Loucy (cell line): Measurements from ENCODE around the gene CCDC33.
A peak's percentile ranks its signal among the peaks of the same experiment; 100 is the strongest.

Experiments used
- H2AFZ ChIP-seq: fragments of 200-600 bp; sonication (generic); 2 replicates; pipeline ENCODE4 v1.6.0; 2016; ENCODE audit warnings: antibody characterized with exemption, mild to moderate bottlenecking, low read length, moderate library complexity
- H3F3A ChIP-seq: fragments of 200-600 bp; 2 replicates; pipeline ENCODE4 v1.6.0; 2016; ENCODE audit warnings: antibody characterized with exemption, low read depth, mild to moderate bottlenecking
- H3K27me3 ChIP-seq: fragments of 200-600 bp; sonication (generic); 2 replicates; pipeline ENCODE4 v1.6.1; 2014; ENCODE audit warnings: low read length, mild to moderate bottlenecking; ENCODE audit not compliant: insufficient read depth, poor library complexity, severe bottlenecking
- H3K36me3 ChIP-seq: fragments of 200-600 bp; sonication (generic); 2 replicates; pipeline ENCODE4 v1.6.1; 2016; ENCODE audit warnings: low read length; ENCODE audit not compliant: insufficient read depth
- H3K4me1 ChIP-seq: fragments of 200-600 bp; sonication (generic); 2 replicates; pipeline ENCODE4 v1.5.1; 2014; ENCODE audit warnings: low read length, mild to moderate bottlenecking; ENCODE audit not compliant: insufficient read depth, poor library complexity, severe bottlenecking
- H3K4me2 ChIP-seq: fragments of 200-600 bp; sonication (generic); 2 replicates; pipeline ENCODE4 v1.6.0; 2014; ENCODE audit warnings: antibody characterized with exemption, low read length, low read depth, mild to moderate bottlenecking; ENCODE audit not compliant: poor library complexity, severe bottlenecking
- H3K4me3 ChIP-seq: fragments of 200-600 bp; sonication (generic); 2 replicates; pipeline ENCODE4 v1.5.1; 2014; ENCODE audit warnings: low read length, mild to moderate bottlenecking, mixed read lengths; ENCODE audit not compliant: poor library complexity, severe bottlenecking
- H3K79me2 ChIP-seq: fragments of 200-600 bp; sonication (generic); 2 replicates; pipeline ENCODE4 v1.6.1; 2014; ENCODE audit warnings: low read length; ENCODE audit not compliant: insufficient read depth
- H3K9ac ChIP-seq: fragments of 200-600 bp; sonication (generic); 2 replicates; pipeline ENCODE4 v1.6.0; 2014; ENCODE audit warnings: mild to moderate bottlenecking, low read depth, low read length, moderate library complexity; ENCODE audit not compliant: poor library complexity, severe bottlenecking
- H3K9me2 ChIP-seq: fragments of 200-600 bp; sonication (generic); replicated peaks from 2 replicates; pipeline ENCODE4 v1.6.1; 2016; ENCODE audit warnings: low read depth, low read length, mixed read lengths
- H3K9me3 ChIP-seq: fragments of 200-600 bp; sonication (generic); 2 replicates; pipeline ENCODE4 v1.6.1; 2014; ENCODE audit warnings: mild to moderate bottlenecking, antibody characterized with exemption, low read length, low read depth; ENCODE audit not compliant: insufficient read depth
- H4K20me1 ChIP-seq: fragments of 200-600 bp; sonication (generic); 2 replicates; pipeline ENCODE4 v1.6.0; 2014; ENCODE audit warnings: antibody characterized with exemption, low read length, mild to moderate bottlenecking; ENCODE audit not compliant: insufficient read depth, poor library complexity, severe bottlenecking
- EZH2phosphoT487 ChIP-seq: fragments of 200-600 bp; IDR thresholded peaks from 2 replicates; pipeline ENCODE4 v1.6.1; 2018; ENCODE audit warnings: antibody characterized with exemption, mild to moderate bottlenecking, moderate library complexity, borderline replicate concordance
- TF ChIP-seq, protein P1 (sequence below): fragments of 200-600 bp; sonication (generic); conservative IDR thresholded peaks from 2 replicates; pipeline ENCODE4 v1.5.1; 2014; ENCODE audit warnings: mild to moderate bottlenecking, antibody characterized with exemption, low read length

The CCDC33 gene

DNA sequence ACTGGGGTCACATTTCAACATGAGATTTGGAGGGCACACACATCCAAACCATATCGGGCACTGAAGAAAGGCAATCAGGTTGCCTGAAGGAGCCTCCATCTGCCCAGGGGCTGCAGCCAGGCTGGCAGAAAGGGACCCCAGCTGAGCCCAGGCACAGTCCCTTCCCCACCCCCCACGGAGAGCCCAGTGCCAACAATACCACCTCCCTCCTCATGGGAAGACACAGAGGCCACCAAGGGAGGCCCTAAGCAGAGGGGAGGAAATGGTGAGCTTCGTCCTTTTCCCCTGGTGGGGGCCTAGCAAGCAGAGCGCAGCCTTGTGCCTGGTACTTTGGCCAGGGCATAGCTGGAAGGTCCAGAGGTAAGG, 30.6 kb upstream of the CCDC33 start:
- no peaks in the 10 kb centered on the region for H3K27me3 ChIP-seq
- H3K79me2 ChIP-seq, result peaks cover 93% of the 10 kb centered on the region
- peak overlapping the region; percentile 90 for H3K9ac ChIP-seq
- no peaks in the 10 kb centered on the region for H3K9me3 ChIP-seq
- H3K4me3 ChIP-seq, result peak overlapping the region; percentile 75
- H3K4me2 ChIP-seq, result peak overlapping the region; percentile 91
- peaks cover 88% of the 10 kb centered on the region for H3K4me1 ChIP-seq
- TF ChIP-seq, protein P1, sequence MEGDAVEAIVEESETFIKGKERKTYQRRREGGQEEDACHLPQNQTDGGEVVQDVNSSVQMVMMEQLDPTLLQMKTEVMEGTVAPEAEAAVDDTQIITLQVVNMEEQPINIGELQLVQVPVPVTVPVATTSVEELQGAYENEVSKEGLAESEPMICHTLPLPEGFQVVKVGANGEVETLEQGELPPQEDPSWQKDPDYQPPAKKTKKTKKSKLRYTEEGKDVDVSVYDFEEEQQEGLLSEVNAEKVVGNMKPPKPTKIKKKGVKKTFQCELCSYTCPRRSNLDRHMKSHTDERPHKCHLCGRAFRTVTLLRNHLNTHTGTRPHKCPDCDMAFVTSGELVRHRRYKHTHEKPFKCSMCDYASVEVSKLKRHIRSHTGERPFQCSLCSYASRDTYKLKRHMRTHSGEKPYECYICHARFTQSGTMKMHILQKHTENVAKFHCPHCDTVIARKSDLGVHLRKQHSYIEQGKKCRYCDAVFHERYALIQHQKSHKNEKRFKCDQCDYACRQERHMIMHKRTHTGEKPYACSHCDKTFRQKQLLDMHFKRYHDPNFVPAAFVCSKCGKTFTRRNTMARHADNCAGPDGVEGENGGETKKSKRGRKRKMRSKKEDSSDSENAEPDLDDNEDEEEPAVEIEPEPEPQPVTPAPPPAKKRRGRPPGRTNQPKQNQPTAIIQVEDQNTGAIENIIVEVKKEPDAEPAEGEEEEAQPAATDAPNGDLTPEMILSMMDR, result no peak
- TF ChIP-seq EZH2phosphoT487, result no peak
- peaks cover 14% of the 10 kb centered on the region for H4K20me1 ChIP-seq
- no peak overlapping the region for H2AFZ ChIP-seq
- no peaks in the 10 kb centered on the region for H3K9me2 ChIP-seq
- peaks cover 7% of the 10 kb centered on the region for H3F3A ChIP-seq
- H3K36me3 ChIP-seq, result peaks cover 10% of the 10 kb centered on the region; the same call in 1 of the 2 replicates

DNA sequence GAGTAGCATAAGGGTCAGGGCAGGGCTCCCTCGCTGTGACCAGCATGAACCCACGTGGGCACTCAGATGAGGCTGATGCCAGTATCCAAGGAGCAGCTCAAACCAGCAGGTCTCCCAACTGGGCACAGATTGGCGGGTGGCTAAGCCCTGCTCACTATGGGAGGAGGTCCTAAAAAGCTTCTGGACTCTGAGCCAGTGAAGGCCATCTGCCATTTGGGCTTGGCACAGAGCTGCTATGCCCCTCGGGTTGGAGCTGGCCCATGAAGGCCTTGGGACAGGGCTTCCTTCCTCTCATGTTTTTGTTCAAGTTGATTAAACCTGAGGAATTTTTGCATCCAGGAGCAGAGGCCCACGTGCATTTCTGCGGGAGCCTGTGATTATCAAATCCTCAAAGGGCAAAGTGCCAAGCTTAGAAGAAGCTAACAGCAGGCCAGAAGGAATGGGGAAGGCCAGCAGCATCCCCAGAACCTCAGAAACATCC, 29.3 kb upstream of the CCDC33 start:
- peaks cover 87% of the 10 kb centered on the region for H3K79me2 ChIP-seq

DNA sequence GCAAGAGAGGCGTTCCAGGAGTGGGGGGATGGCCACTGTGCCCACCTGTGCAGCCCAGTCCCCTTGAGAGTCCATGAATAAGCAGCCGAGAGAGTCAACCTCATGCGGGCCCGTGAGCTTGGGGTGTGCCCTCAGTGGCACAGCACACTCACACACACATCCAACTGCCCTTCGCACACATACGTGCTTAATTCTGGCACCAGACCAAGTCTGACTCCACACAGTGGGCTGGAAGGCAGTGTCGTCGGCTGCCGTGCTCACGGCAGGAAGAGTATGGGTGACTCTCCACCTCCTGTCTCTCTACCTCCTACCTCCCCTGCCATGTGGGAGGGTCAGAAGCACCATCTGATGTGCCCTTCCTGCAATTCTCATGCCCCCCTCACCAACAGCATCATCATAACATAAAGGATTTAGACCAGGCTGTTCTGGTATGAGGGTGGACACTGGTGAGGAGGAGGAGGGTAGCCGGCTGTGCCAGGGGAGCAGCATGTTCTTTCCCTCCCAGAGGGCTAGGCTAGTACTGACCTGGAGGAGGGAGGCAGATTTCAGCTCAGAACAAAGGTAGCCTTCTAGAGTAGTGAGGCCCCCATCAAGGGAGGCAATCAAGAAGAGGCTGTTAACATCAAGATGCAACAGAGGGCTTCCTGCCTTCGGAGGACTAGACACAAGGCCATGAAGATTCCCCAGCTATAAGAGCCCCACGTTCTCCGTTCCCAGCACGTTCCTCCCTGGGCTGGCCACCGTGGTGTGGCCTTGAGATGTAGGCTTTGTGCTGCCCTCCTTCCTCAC, 28.3 kb upstream of the CCDC33 start:
- Histone ChIP-seq H3K9me3 (no peaks in the 10 kb centered on the region), H3K4me3 (peak overlapping the region; percentile 75), H3K4me1 (peaks cover 84% of the 10 kb centered on the region), H3F3A (peaks cover 7% of the 10 kb centered on the region), H3K9me2 (no peaks in the 10 kb centered on the region), H3K36me3 (no peaks in the 10 kb centered on the region), H3K27me3 (no peaks in the 10 kb centered on the region), H3K9ac (peak overlapping the region; percentile 90), H4K20me1 (peaks cover 2% of the 10 kb centered on the region), H3K4me2 (peak overlapping the region; percentile 91), H3K79me2 (peaks cover 77% of the 10 kb centered on the region), H2AFZ (no peak overlapping the region)
- TF ChIP-seq, protein P1, result no peak
- TF ChIP-seq EZH2phosphoT487, result no peak

More for the DNA sequence above, 29.3 kb upstream of the CCDC33 start:
- Histone ChIP-seq H3K4me3 (peak overlapping the region; percentile 75), H3K9ac (peak overlapping the region; percentile 90), H3K9me2 (no peaks in the 10 kb centered on the region), H3F3A (peaks cover 7% of the 10 kb centered on the region), H3K4me2 (peak overlapping the region; percentile 91), H3K4me1 (peaks cover 84% of the 10 kb centered on the region), H2AFZ (no peak overlapping the region), H3K36me3 (peaks cover under 1% of the 10 kb centered on the region; the same call in 1 of the 2 replicates), H3K9me3 (no peaks in the 10 kb centered on the region), H4K20me1 (peaks cover 12% of the 10 kb centered on the region), H3K27me3 (no peaks in the 10 kb centered on the region)
- no peak for TF ChIP-seq EZH2phosphoT487
- TF ChIP-seq, protein P1, result no peak
